ENCODE results near the gene ALCAM.

The ALCAM gene

DNA sequence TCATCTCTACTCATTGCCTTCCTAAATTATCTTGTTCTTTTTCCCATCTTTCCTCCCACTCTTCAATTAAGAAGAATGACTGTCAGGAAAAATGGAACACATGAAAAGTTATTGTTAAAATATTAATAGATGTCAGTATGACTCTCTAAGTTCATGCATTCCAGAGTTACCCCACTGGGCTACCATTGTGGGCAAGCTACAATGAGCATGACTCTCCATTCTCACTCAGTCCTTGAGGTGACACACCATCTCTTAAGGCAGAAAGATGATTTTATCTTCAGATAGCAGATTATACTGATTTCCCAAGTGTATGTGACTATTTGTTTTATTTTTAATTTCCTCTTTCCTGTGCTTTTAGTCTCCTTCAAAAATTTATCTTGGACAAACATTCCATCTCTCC lies 144.3 kb downstream of the ALCAM start:
- TF ChIP-seq, protein P1, sequence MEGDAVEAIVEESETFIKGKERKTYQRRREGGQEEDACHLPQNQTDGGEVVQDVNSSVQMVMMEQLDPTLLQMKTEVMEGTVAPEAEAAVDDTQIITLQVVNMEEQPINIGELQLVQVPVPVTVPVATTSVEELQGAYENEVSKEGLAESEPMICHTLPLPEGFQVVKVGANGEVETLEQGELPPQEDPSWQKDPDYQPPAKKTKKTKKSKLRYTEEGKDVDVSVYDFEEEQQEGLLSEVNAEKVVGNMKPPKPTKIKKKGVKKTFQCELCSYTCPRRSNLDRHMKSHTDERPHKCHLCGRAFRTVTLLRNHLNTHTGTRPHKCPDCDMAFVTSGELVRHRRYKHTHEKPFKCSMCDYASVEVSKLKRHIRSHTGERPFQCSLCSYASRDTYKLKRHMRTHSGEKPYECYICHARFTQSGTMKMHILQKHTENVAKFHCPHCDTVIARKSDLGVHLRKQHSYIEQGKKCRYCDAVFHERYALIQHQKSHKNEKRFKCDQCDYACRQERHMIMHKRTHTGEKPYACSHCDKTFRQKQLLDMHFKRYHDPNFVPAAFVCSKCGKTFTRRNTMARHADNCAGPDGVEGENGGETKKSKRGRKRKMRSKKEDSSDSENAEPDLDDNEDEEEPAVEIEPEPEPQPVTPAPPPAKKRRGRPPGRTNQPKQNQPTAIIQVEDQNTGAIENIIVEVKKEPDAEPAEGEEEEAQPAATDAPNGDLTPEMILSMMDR (IDR thresholded peaks at IDR 0.05; ENCODE audit: extremely low read depth, missing control alignments) = no peak
- no peak for DNase-seq (ENCODE audit: low spot score)

DNA sequence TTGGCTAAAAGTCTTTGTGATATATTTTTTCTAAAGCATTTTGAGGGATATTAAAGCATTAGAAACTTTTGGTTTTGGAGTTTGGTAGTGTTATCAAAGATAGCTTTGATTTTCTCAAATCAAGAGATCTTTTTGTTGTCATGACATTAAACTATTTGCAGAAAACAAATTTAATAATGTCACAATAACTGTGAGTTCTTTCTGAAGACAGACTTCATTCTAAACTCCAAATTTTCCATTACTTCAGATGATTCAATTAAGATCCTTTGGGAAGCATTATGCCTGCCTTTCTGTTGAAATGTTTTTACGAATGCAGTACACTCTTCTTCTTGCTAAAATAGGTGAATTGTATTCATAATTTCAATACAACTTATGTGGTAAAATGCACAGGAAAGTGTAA lies 145.4 kb downstream of the ALCAM start:
- TF ChIP-seq, protein P1 (IDR thresholded peaks at IDR 0.05; ENCODE audit: extremely low read depth, missing control alignments) = no peak
- no peak for DNase-seq (ENCODE audit: low spot score)

GRCh38 chr3:105513042-105513441 lies 146.3 kb downstream of the ALCAM start:
- TF ChIP-seq, protein P1 (IDR thresholded peaks at IDR 0.05; ENCODE audit: extremely low read depth, missing control alignments) = no peak
- DNase-seq (ENCODE audit: low spot score) = no peak

DNA sequence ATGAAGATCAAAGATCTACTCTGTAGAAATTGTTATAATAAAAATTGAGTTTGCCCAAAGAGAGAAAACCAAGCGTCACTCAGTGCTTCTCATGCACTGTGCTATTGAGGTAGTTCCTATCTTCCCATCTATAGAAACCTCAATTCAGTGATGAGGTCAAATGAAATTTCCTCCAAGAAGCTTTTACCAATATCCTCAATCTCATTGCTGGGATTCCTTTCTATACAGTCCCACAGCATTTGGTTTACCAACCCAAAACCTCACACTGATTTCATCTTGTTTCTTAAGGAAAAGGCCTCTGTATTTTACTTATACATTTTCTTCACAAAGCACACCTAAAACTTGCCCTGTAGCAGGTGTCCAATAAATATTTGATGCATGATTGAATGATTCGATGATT lies 147.2 kb downstream of the ALCAM start:
- DNase-seq (ENCODE audit: low spot score) = no peak
- TF ChIP-seq, protein P1 (IDR thresholded peaks at IDR 0.05; ENCODE audit: extremely low read depth, missing control alignments) = no peak

DNA sequence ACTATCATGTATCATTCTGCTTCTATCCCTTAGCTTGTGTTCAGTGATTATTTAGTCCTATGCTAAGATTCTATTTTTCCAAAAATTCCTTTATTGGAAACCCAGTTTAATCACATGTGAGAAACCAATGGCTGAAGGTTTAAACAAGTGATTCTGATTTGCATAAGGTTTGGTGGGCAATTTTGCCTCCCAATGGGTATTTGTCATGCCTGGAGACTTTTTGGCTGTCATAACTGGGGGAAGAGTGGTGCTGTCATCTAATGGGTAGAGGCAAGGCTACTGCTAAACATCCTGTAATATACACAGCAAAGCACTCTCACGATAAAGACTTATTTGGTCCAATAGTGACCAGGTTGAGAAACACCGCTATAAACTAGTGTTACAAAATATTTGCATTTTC lies 148.7 kb downstream of the ALCAM start:
- no peak for DNase-seq (ENCODE audit: low spot score)
- TF ChIP-seq, protein P1 (IDR thresholded peaks at IDR 0.05; ENCODE audit: extremely low read depth, missing control alignments) = no peak

DNA sequence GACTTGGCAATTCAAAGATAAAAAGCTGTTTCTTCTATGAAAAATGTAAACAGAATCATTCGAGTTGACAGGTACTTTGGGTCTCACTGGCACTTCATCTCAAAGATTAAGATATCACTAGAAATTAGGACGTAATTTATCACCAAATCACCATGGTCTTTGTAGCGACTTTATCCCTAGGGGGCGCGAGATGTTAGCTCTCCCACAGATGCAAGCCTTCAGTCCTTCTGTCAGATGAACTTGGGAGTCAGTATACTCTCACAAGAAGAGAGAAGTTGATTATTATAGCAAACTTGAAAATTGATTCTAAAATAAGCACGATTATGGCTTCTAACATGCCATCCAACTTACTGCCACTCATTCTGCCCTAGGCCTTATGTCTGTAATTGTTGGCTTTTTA lies 150.3 kb downstream of the ALCAM start:
- no peak for DNase-seq (ENCODE audit: low spot score)
- TF ChIP-seq, protein P1 (IDR thresholded peaks at IDR 0.05; ENCODE audit: extremely low read depth, missing control alignments) = no peak

- TF ChIP-seq, protein P1 (IDR thresholded peaks at IDR 0.05; ENCODE audit: extremely low read depth, missing control alignments) = no peak
These were observed 151.5 kb downstream of the ALCAM start for GRCh38 chr3:105518203-105518602.

More at GRCh38 chr3:105518203-105518602, 151.5 kb downstream of the ALCAM start:
- no peak for DNase-seq (ENCODE audit: low spot score)

Data from GM20000 (cell line).